Activated naive CD4-positive, alpha-beta T cell treated with anti-CD3 and anti-CD28 coated beads, Interleukin-2, amount 50 U/mL, for 24 hours (primary cell): ENCODE data around the gene MAP3K5.

Source experiments
- H3K27ac Mint-ChIP-seq: one replicate; pipeline ENCODE4 v1.8.0; 2021; ENCODE audit warnings: mild to moderate bottlenecking, mixed read lengths
- H3K27me3 Mint-ChIP-seq: one replicate; pipeline ENCODE4 v1.8.0; 2021; ENCODE audit warnings: mixed read lengths
- H3K36me3 Mint-ChIP-seq: one replicate; pipeline ENCODE4 v1.8.0; 2021; ENCODE audit warnings: mixed read lengths
- H3K4me1 Mint-ChIP-seq: one replicate; pipeline ENCODE4 v1.8.0; 2021; ENCODE audit warnings: mixed read lengths
- H3K4me3 Mint-ChIP-seq: one replicate; pipeline ENCODE4 v1.8.0; 2021; ENCODE audit warnings: mild to moderate bottlenecking, mixed read lengths
- H3K9me3 Mint-ChIP-seq: one replicate; pipeline ENCODE4 v1.8.0; 2021; ENCODE audit warnings: mixed read lengths

MAP3K5 gene

DNA sequence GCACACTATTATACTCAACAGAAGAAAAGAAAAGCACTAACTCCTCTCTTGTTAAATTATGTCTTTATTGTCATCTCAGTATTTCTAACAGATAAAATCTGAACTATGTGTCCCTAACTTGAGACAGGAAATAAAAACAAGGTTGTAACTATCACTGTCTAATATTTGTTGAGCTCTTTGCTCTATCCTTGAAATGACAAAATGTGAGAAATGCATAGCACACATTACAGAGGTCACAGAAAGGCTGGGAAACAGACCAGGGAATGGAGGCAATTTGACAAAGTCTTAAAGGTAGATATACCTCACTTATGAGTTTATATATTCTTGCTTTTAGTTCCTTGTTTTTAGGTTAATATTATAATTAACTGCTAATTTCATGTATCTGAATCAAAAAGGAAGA, 139.6 kb downstream of the MAP3K5 start:
- H3K4me3 Mint-ChIP-seq, result no peak overlapping the region

DNA sequence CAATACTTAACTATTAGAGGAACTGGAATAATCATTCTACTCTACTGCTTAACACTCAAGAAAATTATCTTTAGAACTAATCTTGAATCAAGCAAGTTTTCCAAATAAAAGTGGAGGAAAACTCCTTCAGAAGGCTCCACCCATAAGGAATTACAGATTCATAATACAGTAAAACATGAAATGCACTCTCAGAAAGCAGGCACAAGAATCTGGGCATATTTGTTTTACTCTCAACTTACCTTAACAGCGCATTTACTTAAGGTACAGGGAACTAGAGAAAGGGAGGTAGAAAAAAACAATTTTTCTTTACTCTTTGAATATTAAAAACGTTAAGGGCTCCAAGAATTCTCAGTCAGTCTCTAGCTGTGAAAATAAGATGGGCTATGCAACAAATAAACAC, 140.3 kb downstream of the MAP3K5 start:
- Mint-ChIP-seq H3K27ac (no peak overlapping the region), H3K36me3 (peaks cover 1% of the 10 kb centered on the region), H3K9me3 (no peaks in the 10 kb centered on the region), H3K4me3 (no peak overlapping the region), H3K4me1 (no peaks in the 10 kb centered on the region), H3K27me3 (no peaks in the 10 kb centered on the region)

More for the DNA sequence above, 139.6 kb downstream of the MAP3K5 start:
- H3K4me1 Mint-ChIP-seq, result no peaks in the 10 kb centered on the region
- H3K27ac Mint-ChIP-seq, result no peak overlapping the region
- H3K9me3 Mint-ChIP-seq, result no peaks in the 10 kb centered on the region
- H3K36me3 Mint-ChIP-seq, result peaks cover 1% of the 10 kb centered on the region
- no peaks in the 10 kb centered on the region for H3K27me3 Mint-ChIP-seq

DNA sequence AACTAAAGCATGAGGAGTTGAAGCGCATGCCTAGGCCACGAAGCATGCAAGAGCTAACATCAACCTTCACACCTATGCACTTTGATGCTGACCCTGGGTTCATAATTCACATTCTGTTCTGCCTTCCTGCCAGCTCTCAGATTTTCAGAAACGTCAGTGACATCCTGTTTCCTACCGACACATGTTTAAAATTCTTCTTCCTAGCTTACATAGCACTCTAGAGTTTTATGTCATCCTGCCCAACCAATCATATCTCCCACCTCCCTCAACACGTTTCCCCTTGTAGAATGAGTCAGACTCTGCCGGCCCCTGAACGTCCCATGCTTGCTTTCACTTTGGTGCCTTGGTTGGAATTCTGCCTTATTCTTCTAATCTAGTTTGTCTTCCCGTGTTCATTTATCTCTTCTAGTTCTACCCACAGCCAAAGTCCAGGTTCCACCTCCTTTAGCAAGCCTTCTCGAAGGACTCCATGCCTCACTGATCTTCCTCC, 144.9 kb downstream of the MAP3K5 start:
- no peaks in the 10 kb centered on the region for H3K36me3 Mint-ChIP-seq
- no peak overlapping the region for H3K27ac Mint-ChIP-seq

DNA sequence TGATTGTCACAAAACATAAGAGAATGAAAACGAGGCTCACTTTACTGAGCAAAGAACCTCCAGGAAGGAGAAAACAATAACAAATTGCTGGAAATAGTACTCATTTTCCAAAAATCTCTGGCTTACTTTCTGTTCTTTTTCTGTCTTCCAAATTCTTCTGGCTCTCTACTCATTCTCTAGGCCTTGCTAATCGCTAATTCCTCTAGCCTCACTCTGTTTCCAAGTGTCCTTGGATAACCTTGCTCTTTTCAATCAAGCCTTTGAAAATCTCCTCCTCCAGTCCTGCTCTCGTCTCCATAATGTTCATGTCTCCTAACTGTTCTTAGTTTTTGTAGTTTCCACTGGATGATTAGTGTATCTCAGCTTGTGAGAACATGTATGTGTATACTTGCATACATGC, 145.9 kb downstream of the MAP3K5 start:
- no peak overlapping the region for H3K4me3 Mint-ChIP-seq
- no peak overlapping the region for H3K27ac Mint-ChIP-seq
- H3K27me3 Mint-ChIP-seq, result no peaks in the 10 kb centered on the region
- H3K9me3 Mint-ChIP-seq, result no peaks in the 10 kb centered on the region
- no peaks in the 10 kb centered on the region for H3K36me3 Mint-ChIP-seq
- no peaks in the 10 kb centered on the region for H3K4me1 Mint-ChIP-seq

More for the DNA sequence above, 144.9 kb downstream of the MAP3K5 start:
- H3K4me1 Mint-ChIP-seq, result no peaks in the 10 kb centered on the region
- no peaks in the 10 kb centered on the region for H3K27me3 Mint-ChIP-seq
- no peaks in the 10 kb centered on the region for H3K9me3 Mint-ChIP-seq
- no peak overlapping the region for H3K4me3 Mint-ChIP-seq

- H3K4me3 Mint-ChIP-seq, result no peak overlapping the region
- H3K27ac Mint-ChIP-seq, result peak overlapping the region; percentile 3
- H3K9me3 Mint-ChIP-seq, result no peaks in the 10 kb centered on the region
- H3K36me3 Mint-ChIP-seq, result no peaks in the 10 kb centered on the region
- no peaks in the 10 kb centered on the region for H3K27me3 Mint-ChIP-seq
- H3K4me1 Mint-ChIP-seq, result no peaks in the 10 kb centered on the region
These were observed 147.7 kb downstream of the MAP3K5 start for GRCh38 chr6:136644597-136644952.

DNA sequence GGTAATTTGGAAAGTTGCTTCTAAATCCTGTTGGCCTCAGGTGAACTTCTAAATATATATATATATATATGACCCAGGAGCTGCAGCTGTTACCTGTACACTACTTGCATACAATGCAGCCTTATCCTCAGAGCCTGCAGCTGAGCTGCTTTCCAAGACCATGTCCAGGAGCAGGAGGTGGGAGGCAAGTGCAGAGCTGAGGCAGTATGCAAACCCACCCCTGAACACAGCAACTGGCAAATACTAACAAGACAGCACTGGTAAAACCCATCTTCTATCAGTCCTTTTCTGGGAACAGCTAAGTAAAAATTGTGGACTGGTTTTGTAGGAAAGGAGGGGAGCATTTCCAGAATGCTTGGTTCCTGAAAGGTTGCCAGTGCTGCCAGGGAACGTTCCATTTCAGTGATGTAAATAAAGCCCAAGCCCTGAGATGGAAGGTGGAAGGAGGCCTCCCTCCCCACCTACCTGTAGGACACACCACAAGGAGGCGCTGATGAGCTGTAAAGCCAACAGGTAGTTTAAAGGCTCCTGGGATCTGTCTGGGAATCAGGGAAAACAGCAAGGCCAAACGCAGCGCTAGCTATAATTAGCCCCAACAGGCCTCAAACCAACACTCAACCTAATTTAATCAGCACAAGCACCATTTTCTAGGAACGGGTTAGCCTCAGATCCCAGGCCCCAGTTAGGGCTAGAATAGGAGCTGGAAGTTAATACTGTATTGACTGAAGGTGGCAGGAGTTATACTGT, 148.3 kb downstream of the MAP3K5 start:
- no peaks in the 10 kb centered on the region for H3K27me3 Mint-ChIP-seq
- H3K27ac Mint-ChIP-seq, result no peak overlapping the region
- H3K4me3 Mint-ChIP-seq, result no peak overlapping the region
- no peaks in the 10 kb centered on the region for H3K36me3 Mint-ChIP-seq
- H3K4me1 Mint-ChIP-seq, result no peaks in the 10 kb centered on the region
- H3K9me3 Mint-ChIP-seq, result no peaks in the 10 kb centered on the region

- peaks cover 5% of the 10 kb centered on the region for H3K36me3 Mint-ChIP-seq
- H3K4me3 Mint-ChIP-seq, result no peak overlapping the region
- no peaks in the 10 kb centered on the region for H3K9me3 Mint-ChIP-seq
- H3K27me3 Mint-ChIP-seq, result no peaks in the 10 kb centered on the region
- H3K4me1 Mint-ChIP-seq, result no peaks in the 10 kb centered on the region
- H3K27ac Mint-ChIP-seq, result no peak overlapping the region
These were observed 150.3 kb downstream of the MAP3K5 start for GRCh38 chr6:136641873-136642465.

GRCh38 chr6:136641166-136641565, 151.1 kb downstream of the MAP3K5 start:
- H3K36me3 Mint-ChIP-seq, result peaks cover 9% of the 10 kb centered on the region
- H3K4me3 Mint-ChIP-seq, result no peak overlapping the region

GRCh38 chr6:136640132-136640915, 152.0 kb downstream of the MAP3K5 start:
- Mint-ChIP-seq H3K4me1 (no peaks in the 10 kb centered on the region), H3K36me3 (peaks cover 11% of the 10 kb centered on the region), H3K9me3 (no peaks in the 10 kb centered on the region), H3K27ac (no peak overlapping the region), H3K27me3 (no peaks in the 10 kb centered on the region), H3K4me3 (no peak overlapping the region)

More at GRCh38 chr6:136641166-136641565, 151.1 kb downstream of the MAP3K5 start:
- H3K27me3 Mint-ChIP-seq, result no peaks in the 10 kb centered on the region
- H3K27ac Mint-ChIP-seq, result no peak overlapping the region
- no peaks in the 10 kb centered on the region for H3K4me1 Mint-ChIP-seq
- no peaks in the 10 kb centered on the region for H3K9me3 Mint-ChIP-seq

DNA sequence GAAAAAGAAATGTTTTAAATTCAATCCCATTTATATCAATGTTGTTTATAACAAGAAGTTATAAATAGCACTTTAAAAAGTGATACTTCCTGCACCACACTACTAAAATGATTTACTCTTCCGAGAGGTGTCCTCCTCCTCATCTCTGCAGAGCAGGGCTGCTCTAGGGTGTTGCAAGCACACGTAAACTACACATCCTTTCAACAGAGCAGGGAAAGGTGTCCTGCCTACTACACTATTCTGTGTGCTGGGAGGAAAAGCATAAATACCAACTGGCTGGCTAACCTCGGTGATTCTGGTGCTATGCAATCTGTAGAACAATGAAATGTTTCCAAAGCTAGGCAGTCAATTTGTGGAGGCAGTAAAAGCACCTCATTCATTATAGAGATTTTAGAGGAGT, 152.6 kb downstream of the MAP3K5 start:
- H3K4me1 Mint-ChIP-seq, result no peaks in the 10 kb centered on the region
- no peaks in the 10 kb centered on the region for H3K27me3 Mint-ChIP-seq
- peaks cover 11% of the 10 kb centered on the region for H3K36me3 Mint-ChIP-seq
- no peak overlapping the region for H3K27ac Mint-ChIP-seq
- no peak overlapping the region for H3K4me3 Mint-ChIP-seq
- H3K9me3 Mint-ChIP-seq, result no peaks in the 10 kb centered on the region

DNA sequence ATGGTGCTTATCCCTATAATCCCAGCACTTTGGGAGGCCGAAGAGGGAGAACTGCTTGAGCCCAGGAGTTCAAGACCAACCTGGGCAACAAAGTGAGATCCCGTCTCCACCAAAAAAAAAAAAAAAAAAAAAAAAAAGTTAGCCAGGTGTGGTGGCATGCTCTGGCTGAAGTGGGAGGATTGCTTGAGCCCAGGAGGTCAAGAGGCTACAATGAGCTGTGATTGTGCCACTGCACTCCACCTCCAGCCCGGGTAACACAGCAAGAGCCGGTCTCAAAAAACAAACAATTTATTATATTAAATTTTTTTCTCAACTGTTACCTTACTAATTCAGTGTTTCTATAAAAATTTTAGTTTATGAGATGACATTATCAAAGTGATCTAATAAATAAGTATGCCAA, 156.7 kb downstream of the MAP3K5 start:
- no peak overlapping the region for H3K4me3 Mint-ChIP-seq
- H3K4me1 Mint-ChIP-seq, result no peaks in the 10 kb centered on the region
- no peaks in the 10 kb centered on the region for H3K27me3 Mint-ChIP-seq
- H3K36me3 Mint-ChIP-seq, result peaks cover 22% of the 10 kb centered on the region
- H3K27ac Mint-ChIP-seq, result no peak overlapping the region
- H3K9me3 Mint-ChIP-seq, result no peaks in the 10 kb centered on the region

DNA sequence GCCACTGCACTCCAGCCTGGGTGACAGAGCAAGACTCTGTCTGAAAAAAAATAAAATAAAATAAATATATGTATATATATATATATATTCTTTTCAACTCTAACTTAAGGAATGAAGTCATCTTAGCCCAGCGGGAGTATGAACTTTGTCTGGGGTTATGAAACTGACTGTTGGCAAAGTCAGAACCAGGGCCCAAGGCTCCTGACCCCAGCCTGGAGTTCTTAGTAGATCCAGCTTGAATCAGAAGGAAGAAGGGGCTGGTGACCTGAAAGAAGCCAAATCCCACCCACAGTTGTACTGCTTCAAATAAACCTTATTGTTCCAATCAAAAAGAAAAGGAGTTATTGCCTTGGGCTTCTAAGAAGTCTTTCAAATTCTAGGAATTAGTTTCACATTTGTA, 158.9 kb downstream of the MAP3K5 start:
- Mint-ChIP-seq H3K36me3 (peaks cover 30% of the 10 kb centered on the region), H3K4me3 (no peak overlapping the region)

GRCh38 chr6:136628996-136629395, 163.3 kb downstream of the MAP3K5 start:
- Mint-ChIP-seq H3K27ac (no peak overlapping the region), H3K4me3 (no peak overlapping the region), H3K36me3 (peaks cover 21% of the 10 kb centered on the region), H3K9me3 (no peaks in the 10 kb centered on the region), H3K4me1 (no peaks in the 10 kb centered on the region), H3K27me3 (no peaks in the 10 kb centered on the region)

More for the DNA sequence above, 158.9 kb downstream of the MAP3K5 start:
- no peaks in the 10 kb centered on the region for H3K4me1 Mint-ChIP-seq
- no peaks in the 10 kb centered on the region for H3K27me3 Mint-ChIP-seq
- H3K9me3 Mint-ChIP-seq, result no peaks in the 10 kb centered on the region
- H3K27ac Mint-ChIP-seq, result no peak overlapping the region

GRCh38 chr6:136627191-136627590, 165.1 kb downstream of the MAP3K5 start:
- no peaks in the 10 kb centered on the region for H3K27me3 Mint-ChIP-seq
- peaks cover 25% of the 10 kb centered on the region for H3K36me3 Mint-ChIP-seq
- no peak overlapping the region for H3K4me3 Mint-ChIP-seq
- no peak overlapping the region for H3K27ac Mint-ChIP-seq
- no peaks in the 10 kb centered on the region for H3K9me3 Mint-ChIP-seq
- H3K4me1 Mint-ChIP-seq, result no peaks in the 10 kb centered on the region

DNA sequence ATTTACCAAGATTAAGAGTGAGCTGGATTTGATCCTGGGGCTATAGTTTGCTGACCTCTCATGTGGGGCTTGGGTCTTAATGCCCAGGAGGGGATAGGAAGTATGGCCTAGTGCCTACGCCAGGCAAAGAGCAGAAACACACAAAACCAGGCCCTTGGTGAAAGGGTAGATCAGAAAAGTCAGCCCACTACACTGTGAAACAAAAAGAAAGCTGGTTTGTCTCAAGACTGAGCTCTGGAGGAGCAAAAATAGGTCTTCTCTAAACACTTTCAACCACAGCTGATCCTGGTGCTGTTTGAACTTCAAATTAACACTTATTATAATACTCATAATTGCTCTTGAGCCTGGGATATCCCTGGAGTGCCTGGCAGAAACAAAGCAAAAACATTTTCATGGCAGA, 167.0 kb downstream of the MAP3K5 start:
- no peaks in the 10 kb centered on the region for H3K27me3 Mint-ChIP-seq
- peaks cover 18% of the 10 kb centered on the region for H3K36me3 Mint-ChIP-seq
- H3K4me3 Mint-ChIP-seq, result no peak overlapping the region
- no peak overlapping the region for H3K27ac Mint-ChIP-seq
- H3K9me3 Mint-ChIP-seq, result no peaks in the 10 kb centered on the region
- H3K4me1 Mint-ChIP-seq, result no peaks in the 10 kb centered on the region

- H3K9me3 Mint-ChIP-seq, result no peaks in the 10 kb centered on the region
- H3K36me3 Mint-ChIP-seq, result peaks cover 13% of the 10 kb centered on the region
- H3K4me1 Mint-ChIP-seq, result no peaks in the 10 kb centered on the region
- no peak overlapping the region for H3K27ac Mint-ChIP-seq
- no peaks in the 10 kb centered on the region for H3K27me3 Mint-ChIP-seq
- H3K4me3 Mint-ChIP-seq, result no peak overlapping the region
These were observed 167.9 kb downstream of the MAP3K5 start for GRCh38 chr6:136624347-136624746.
